Activated effector memory CD4-positive, alpha-beta T cell treated with anti-CD3 and anti-CD28 coated beads, Interleukin-2, amount 50 U/mL, for 16 hours (primary cell): ENCODE measurements around the gene SIGLEC11.

Source experiments
- DNase-seq: peaks from one replicate; pipeline ENCODE4 v3.0.0-alpha.2; 2020

SIGLEC11 gene

GRCh38 chr19:49923055-49924003, 37.6 kb downstream of the SIGLEC11 start:
- DNase-seq, result no peak

GRCh38 chr19:49921871-49922795, 38.8 kb downstream of the SIGLEC11 start:
- no peak for DNase-seq

- no peak for DNase-seq
Observed at GRCh38 chr19:49920624-49921363, 40.2 kb downstream of the SIGLEC11 start.

GRCh38 chr19:49918089-49918488, 42.9 kb downstream of the SIGLEC11 start:
- no peak for DNase-seq

GRCh38 chr19:49916839-49917733, 43.9 kb downstream of the SIGLEC11 start:
- DNase-seq, result no peak

- no peak for DNase-seq
Observed at GRCh38 chr19:49915271-49915670, 45.7 kb downstream of the SIGLEC11 start.

GRCh38 chr19:49913720-49914119, 47.3 kb downstream of the SIGLEC11 start:
- no peak for DNase-seq

- DNase-seq, result no peak
Observed at GRCh38 chr19:49912965-49913685, 47.8 kb downstream of the SIGLEC11 start.

- DNase-seq, result no peak
Observed at GRCh38 chr19:49911381-49912145, 49.4 kb downstream of the SIGLEC11 start.

- no peak for DNase-seq
Observed at GRCh38 chr19:49910179-49910578, 50.8 kb downstream of the SIGLEC11 start.

- DNase-seq, result no peak
Observed at GRCh38 chr19:49908480-49909420, 52.2 kb downstream of the SIGLEC11 start.

GRCh38 chr19:49907745-49908446, 53.1 kb downstream of the SIGLEC11 start:
- DNase-seq, result no peak

- no peak for DNase-seq
Observed at GRCh38 chr19:49906879-49907564, 54.0 kb downstream of the SIGLEC11 start.

- no peak for DNase-seq
Observed at GRCh38 chr19:49904136-49904535, 56.8 kb downstream of the SIGLEC11 start.
